Stimulated activated CD8-positive, alpha-beta memory T cell treated with anti-CD3 and anti-CD28 coated beads, Interleukin-15, amount 100 ng/mL, for 4 hours (primary cell): Measurements from ENCODE around the gene CDC42BPA.
"Not testable (repeated sequence)": the region's sequence is repeated elsewhere in the genome, so short reads cannot be mapped to it uniquely, and the experiment has no call there.

Experiments
- DNase-seq, 2 donors: peaks; one replicate each; pipeline ENCODE4 v3.0.0-alpha.2; 2020; ENCODE audit warnings: low read depth in 2 of 2

The CDC42BPA gene

DNA sequence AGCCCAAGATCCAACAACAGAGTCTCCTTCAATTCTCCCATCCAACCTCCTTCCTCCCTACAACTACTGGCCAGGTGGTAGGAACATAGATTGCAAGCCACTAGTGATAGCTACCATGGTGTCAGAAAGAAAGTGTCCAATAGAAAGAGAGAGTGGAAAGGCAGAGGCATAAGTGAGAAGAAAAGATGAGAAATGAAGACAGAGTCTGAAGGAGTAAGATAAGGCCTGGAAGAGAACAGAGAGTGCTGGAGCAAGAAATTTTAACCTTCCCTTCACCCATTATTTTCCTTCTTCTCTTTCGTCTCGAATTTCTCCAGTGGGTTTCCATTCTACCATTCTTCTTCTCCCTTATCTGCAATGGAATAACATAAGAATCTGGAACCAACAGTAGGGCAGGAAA is 57.9 kb downstream of the CDC42BPA start:
- no peak for DNase-seq

GRCh38 chr1:227257964-227258363 is 60.3 kb downstream of the CDC42BPA start:
- DNase-seq, result no peak

DNA sequence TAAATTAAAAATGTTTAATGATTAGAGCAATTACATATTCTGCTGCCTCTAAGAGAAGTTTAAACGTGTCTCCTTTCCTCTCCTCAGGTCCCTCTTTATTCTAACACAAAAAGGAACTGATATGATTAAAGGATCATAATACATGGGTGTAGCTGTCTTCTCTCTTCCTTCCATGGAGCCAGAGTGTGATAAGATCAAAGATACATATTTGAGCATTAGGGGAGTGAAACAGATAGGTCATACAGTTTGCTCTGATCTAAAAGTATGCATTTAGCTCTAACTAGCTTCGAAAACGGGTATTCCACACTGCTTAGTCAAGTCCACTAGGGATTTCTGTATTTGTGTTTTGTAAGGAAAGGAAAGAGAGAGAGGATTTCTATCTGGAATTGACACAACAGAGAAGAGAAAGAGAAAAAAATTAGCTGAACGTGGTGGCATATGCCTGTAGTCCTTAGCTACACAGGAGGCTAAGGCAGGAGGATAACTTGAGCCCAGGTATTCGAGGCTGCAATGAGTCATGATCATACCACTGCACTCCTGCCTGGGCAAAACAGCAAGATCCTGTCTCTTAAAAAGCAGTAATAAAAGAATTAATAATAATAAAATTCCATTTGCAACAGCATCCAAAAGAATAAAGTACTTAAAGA is 63.1 kb downstream of the CDC42BPA start:
- no peak for DNase-seq

DNA sequence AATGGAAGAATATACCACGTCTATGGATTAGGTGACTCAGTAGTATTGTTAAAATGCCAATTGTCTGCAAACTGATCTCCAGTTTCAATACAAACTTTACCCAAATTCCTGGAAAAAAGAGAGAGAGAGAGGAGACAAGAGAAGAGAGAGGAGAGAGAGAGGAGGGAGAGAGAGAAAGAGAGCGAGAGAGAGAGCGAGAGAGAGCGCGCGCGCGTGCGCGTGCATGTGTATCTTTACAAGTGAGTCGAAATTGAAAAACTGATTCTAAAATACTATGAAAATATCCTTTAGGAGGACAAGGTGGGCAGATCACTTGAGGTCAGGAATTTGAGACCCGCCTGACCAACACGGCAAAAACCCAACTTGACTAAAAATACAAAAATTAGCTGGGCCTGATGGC is 65.2 kb downstream of the CDC42BPA start:
- DNase-seq, result no peak

DNA sequence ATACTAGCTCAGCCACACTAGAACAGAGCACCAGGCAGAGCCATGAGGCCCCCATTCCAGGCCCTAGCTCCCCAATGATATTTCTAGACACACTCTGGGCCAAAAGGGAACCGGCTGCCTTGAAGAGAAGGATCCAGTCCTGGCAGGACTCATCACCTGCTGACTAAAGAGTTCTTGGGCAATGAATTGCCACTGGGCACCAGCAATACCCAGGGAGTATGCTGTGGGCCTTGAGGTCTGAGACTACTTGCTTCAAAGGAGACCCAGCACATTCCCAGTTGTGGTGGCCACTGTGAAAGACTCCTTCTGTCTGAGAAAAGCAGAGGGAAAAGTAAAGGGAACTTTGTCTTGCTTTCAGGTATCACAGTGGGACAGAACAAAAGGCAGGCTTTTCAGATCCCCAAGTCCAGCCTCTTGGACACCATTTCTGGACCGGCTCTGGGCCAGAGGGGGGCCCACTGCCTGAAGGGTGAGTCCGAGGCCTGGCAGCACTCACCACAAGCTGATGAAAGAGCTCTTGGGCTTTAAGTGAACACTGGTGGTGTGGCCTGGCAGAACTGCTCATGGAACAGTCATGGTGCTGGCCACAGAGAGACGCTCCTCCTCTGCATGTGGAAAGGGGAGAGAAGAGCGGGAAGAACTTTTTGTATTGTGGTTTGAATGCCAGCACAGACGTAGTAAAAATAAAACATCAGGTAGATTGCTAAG is 72.5 kb downstream of the CDC42BPA start:
- DNase-seq, result no peak

DNA sequence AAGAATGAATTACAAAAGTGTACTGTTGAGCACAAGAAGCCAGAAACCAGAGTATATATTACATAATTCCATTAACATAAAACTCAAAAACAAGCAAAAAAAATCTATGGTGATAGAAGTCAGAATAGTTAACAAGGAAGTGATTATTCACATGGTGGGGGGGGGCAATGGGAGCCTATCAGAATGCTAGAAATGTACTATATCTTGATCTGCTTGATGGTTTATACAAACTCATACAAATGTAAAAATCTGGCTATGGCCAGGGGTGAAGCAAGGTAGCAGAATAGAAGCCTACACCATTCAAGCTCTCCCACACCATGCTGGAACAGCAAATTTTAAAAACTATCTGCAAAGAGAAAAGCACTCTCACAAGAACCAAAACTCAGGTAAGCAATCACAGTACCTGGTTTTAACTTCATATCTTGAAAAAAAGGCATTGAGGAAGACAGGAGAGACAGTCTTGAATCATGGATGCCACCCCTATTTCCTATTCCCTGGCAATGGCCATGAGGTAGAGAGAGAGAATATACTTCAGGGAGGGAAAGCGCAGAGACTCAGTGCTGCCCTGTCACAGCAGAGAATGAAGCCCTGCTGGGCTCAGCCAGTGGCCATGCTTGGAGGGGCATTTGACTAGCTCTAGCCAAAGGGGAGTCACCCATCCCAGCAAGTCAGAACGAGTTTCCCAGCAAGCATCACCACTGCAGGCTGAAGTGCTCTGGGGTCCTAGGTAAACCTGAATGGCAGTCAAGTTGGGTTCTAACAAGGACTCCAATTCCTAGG is 73.8 kb downstream of the CDC42BPA start:
- no peak for DNase-seq

DNA sequence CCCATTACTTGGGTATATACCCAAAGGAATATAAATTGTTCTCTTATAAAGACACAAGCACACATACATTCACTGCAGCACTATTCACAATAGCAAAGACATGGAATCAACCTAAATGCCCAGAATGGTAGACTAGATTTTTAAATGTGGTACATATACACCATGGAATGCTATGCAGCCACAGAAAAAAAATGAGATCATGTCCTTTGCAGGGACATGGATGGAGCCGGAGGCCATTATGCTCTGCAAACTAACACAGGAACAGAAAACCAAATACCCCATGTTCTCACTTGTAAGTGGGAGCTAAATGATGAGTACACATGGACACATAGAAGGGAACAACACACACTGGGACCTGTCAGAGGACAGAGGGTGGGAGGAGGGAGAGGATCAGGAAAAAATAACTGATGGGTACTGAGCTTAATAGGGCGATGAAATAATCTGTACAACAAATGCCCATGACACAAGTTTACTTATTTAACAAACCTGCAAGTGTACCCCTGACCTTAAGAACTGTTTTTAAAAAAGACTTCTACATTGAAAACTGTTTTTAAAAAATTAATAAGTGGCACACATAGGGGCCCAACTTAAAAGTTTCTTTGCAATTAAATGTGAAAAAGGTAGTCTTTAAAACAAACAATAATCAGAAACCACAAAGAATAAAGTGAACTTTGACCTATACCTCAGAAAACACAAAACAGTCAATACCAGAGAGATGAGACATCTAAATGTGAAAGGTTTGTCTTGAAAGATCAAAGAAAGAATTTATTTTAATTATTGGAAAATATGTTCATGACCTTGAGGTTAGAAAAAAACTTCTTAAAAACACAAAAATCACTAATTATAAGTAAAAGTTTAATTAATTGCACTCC is 75.2 kb downstream of the CDC42BPA start:
- no peak for DNase-seq

DNA sequence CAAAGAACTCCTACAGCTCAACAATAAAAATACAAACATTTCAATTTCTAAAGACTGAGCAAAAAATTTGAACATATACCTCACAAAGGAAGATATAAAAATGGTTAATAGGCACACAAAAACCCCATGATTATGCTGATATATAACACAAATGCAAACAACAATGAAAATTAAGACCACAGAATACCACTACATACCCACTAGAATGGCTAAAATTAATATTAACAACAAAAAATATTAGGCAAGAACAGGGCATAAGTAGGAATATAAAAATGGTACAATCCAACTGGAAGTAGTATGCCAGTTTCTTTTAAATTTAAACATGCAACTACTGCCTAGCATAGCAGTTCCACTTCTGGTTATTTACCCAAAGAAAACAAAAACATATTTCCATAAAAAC is 77.3 kb downstream of the CDC42BPA start:
- DNase-seq, result no peak

- DNase-seq, result no peak
These were observed 83.3 kb downstream of the CDC42BPA start for GRCh38 chr1:227234998-227235405.

GRCh38 chr1:227231128-227231527 is 87.2 kb downstream of the CDC42BPA start:
- DNase-seq, result not testable (repeated sequence)

GRCh38 chr1:227228201-227228600 is 90.1 kb downstream of the CDC42BPA start:
- no peak for DNase-seq

- no peak for DNase-seq
These were observed 90.5 kb downstream of the CDC42BPA start for GRCh38 chr1:227227761-227228160.

GRCh38 chr1:227225715-227226346 is 92.5 kb downstream of the CDC42BPA start:
- DNase-seq, result no peak

DNA sequence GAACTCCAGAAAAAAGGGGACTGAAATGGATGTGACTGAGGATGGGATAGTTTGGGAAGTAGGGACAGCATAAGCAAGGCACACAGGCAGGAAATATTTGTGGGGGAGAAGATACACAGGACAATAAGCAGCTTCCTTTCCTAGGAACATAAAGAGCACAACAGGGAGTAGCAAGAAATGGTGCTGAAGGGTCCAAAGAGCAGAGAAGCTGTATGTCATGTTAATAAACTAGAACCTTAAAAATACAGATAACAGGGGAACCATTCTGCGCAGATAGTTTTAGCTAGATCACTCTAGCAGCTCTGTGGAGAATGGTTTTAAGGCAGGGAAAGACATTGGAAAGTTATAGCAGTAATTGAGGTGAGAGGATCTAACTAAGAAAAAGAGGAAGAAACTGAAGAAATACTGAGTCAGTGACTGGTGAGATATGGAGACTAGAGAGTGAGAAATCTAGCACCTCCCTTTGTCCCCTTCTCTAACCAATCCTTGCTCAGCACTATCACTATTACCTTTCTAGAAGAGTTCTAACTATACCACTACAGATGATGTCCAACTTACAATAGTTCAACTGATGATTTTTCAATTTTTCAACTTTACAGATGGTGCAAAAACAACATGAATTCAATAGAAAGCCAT is 95.0 kb downstream of the CDC42BPA start:
- no peak for DNase-seq

- no peak for DNase-seq
These were observed 98.5 kb downstream of the CDC42BPA start for GRCh38 chr1:227219715-227220292.

- no peak for DNase-seq
These were observed 99.3 kb downstream of the CDC42BPA start for GRCh38 chr1:227218870-227219573.

- DNase-seq, result no peak
These were observed 102.3 kb downstream of the CDC42BPA start for GRCh38 chr1:227215863-227216510.

GRCh38 chr1:227214207-227214606 is 104.1 kb downstream of the CDC42BPA start:
- DNase-seq, result no peak

GRCh38 chr1:227213426-227213825 is 104.9 kb downstream of the CDC42BPA start:
- no peak for DNase-seq
